ENCODE measurements around the gene CAB39.
A peak's percentile ranks its signal among the peaks of the same experiment; 100 is the strongest.

The CAB39 gene

GRCh38 chr2:230864605-230865306, 152.1 kb downstream of the CAB39 start, which contains the start of gene ITM2C:
Gene ITM2C (plus strand): TSS chr2:230864942. CDS start chr2:230865026, 84 bp downstream.
- peak; percentile 75 for DNase-seq

GRCh38 chr2:230865307-230865765, 152.7 kb downstream of the CAB39 start:
- peak; percentile 12 for DNase-seq

- peak; percentile 45 for DNase-seq
These were observed 153.4 kb downstream of the CAB39 start for GRCh38 chr2:230865766-230866755.

- peak; percentile 39 for DNase-seq
These were observed 154.3 kb downstream of the CAB39 start for GRCh38 chr2:230866756-230867523.

DNA sequence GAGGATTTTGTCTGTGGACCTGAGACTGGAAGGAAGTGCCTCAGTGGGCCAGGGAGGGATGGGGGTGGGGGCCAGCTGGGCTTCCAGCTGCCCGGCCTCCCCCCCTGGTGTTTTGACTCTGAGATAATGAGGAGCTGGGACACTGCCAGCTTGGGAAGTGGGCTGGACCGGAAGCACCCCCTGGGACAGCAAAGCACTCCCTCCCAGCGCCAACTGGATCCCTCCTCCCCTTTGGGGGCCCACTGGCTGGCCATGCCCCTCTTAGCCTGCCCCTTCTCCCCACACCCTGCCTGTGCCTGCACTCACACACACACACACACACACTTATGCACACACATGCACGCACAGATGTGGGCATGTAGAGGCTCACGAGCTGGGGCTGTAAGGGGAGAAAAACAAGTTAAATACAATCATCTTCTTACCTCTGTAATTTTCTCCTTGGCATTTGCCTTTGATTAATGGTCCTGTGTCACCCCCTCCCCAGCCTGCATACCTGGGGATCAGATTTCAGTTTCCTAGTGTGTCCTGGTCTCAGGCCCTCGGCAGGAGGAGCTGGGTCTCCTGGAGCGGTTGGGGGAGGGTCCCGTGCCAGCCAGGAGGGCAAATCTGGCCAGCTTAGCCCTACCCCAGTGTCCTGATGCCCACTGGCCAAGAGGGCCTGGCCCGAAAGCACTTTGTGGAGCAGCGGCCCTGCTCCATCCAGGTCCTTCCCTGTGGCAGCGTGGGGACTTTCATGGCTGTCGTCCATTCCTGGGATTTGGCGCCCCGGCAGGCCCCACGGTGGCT, 155.7 kb downstream of the CAB39 start:
- no peak for DNase-seq

- no peak for DNase-seq
These were observed 156.6 kb downstream of the CAB39 start for GRCh38 chr2:230868947-230869913.

GRCh38 chr2:230869914-230870543, 157.4 kb downstream of the CAB39 start:
- no peak for DNase-seq
